NCI-H510A treated with DMSO at 0.1 percent for 48 hours (cell line): ENCODE measurements around the gene IRX6.

Experiments used
- DNase-seq: peaks from one replicate; lab custom pipeline; 2025; lab: John Stamatoyannopoulos, UW

The IRX6 gene

DNA sequence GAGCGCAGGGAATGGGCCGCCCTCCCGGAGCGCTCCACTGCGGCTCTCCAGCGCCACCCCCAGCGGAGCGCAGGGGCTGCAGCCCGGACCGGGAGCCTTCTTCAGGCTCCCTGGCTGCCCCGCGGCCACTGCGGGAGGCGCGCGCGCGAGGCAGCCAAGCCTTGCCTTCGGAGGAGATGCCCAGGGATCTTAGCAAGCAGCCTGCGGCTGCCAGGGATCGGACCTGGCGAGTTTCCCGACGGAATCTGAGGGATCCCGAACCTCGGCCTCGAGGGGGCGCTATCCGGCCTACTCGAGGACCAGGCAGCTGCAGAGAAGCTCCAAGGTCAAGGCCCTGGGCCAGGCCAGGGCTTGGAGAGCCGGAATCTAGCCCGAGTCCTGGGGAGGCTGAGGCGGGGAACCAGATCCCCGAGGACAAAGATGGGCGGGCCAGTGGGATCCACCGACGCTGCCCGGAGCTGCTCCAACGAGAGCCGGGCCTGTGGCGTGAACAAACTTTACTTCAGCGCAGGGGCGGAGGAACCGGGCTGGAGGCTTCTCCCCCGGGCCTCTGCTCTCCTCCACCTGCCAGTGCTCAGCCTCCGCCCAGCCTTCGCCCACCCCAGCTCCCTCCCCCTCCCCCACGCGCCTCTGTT, at the start of gene IRX6:
Gene IRX6, plus strand, starts transcription at position 567 of the 635 bp plus-strand sequence. CDS start 889 bp downstream, outside the sequence.
- peak; percentile 24 for DNase-seq

DNA sequence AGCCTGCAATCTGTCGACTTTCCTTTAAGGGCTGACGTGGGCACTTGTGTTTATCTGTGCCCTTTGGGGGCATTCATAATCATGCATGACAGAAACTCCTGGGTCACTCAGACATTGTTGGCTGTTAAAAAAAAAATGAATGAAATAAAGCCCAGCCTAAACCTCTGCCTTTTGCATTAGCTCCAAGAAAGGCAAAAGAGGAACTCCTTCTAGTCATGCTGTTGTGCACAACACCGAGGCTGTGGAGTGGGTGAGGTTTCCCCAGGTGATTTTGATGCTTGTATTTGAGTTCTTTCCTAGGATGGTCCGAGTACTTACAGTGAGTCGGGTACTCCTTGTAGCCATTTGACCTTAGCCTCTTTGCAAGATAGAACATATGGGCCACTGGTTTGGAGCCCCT, 49.6 kb upstream of the IRX6 start:
- no peak for DNase-seq

DNA sequence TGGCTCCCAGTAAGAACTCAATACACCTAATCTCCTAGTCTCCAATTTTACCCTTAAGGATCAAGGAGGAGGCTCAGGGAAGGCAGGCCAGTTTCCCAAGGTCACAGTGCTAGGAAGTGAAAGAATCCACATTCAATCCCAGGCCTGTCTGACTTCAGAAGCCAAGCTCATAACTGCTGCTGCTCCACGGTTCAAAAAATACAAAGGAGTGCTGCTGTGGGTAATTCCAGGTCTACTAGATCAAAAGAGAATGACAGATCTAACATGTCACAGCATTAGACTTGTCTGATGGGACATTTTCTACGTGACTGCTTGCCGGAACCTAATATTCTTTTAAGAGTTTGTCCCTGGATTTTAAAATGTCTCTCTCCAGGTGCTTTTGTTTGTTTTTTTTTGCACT, 48.8 kb upstream of the IRX6 start:
- no peak for DNase-seq

DNA sequence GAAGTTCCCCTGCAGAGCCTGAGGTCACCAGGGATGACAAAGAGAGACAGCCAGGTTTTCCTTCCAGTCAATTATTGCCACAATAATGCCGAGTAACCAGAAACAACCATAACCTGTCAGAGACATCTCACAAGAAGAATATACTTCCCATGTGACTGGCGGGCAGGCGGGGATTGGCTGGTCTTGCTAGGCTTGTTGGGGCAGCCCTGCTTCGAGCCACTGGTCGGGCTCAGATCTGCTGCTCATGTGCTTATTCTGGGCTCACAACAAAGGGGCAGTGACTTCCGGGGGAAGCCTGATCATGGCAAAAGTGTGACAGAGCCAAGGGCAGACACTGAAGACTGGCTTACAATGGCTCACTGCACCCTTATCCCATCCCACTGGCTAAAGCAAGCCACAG, 48.1 kb upstream of the IRX6 start:
- no peak for DNase-seq

DNA sequence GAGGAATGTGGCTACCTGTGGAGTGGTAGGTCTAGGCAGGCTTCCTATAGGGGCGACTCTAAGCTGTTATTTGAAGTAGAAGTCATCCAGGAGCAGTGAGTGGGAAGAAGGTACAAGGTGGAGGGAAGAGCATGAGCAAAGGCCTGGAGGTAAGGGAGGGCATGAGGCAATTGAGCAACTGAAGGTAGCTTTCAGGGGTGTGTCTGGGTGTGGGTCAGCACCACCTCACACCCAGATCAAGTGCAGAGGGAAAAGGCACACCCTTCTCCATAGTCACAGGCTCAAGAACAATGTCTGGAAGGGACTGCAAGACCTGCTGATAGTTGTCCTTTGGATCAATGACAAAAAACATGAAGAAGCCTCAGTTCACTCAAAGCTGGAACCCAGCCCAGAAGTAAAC, 46.5 kb upstream of the IRX6 start:
- no peak for DNase-seq

DNA sequence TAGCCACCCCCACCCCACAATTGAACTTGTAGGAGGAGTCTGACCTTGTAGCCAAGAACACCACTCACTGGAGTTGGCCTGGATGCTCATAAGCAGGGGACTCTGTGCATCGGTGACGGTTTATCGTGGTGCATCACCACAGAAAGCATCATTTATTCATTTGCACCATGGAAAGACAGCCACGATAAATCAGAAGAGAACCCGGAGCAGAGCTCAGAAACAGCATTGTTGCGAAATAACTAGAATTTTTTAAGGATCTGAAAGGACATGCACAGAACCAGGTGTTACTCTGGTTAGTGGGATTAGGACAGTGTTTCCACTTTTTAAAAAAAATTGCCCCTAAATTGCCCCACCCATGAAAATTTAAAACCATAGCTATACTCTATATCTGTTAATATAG, 44.4 kb upstream of the IRX6 start:
- DNase-seq: no peak

DNA sequence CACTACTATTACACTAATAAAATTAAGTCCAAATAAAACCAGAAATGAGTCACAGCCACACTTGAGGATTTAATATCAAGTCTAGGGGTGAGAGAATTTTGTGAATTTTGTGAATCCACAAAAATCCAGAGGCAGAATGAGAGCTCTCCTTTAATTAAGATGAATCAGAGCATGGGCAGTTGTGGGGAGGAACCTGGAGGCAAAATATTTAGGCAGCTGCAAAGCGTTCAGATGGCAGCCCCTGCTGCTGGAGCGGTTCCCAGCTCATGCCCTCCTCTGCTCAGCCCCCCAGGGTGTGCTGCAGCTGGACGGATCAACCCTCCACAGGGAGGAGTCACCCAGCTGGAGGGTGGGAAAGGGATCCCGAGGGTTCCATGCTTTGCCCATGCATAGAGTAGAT, 43.4 kb upstream of the IRX6 start:
- no peak for DNase-seq

DNA sequence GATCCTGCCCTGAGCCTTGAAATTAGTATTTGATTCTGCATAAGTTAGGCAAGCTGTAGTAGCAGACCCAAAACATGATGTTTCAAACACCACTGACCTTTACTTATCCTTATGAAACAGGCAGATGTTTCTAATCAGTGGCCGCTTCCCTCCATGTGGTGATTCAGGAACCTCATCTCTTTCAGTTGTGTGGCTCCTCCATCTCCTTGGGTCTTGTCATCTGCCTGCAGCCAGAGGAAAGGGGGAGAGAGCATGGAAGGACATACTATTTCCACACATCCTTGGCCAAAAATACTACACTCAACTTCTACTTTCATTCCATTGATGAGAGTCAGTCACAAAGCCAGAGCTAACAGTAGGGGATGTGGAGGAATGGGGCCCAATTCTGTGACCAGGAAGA, 41.6 kb upstream of the IRX6 start:
- DNase-seq: no peak

DNA sequence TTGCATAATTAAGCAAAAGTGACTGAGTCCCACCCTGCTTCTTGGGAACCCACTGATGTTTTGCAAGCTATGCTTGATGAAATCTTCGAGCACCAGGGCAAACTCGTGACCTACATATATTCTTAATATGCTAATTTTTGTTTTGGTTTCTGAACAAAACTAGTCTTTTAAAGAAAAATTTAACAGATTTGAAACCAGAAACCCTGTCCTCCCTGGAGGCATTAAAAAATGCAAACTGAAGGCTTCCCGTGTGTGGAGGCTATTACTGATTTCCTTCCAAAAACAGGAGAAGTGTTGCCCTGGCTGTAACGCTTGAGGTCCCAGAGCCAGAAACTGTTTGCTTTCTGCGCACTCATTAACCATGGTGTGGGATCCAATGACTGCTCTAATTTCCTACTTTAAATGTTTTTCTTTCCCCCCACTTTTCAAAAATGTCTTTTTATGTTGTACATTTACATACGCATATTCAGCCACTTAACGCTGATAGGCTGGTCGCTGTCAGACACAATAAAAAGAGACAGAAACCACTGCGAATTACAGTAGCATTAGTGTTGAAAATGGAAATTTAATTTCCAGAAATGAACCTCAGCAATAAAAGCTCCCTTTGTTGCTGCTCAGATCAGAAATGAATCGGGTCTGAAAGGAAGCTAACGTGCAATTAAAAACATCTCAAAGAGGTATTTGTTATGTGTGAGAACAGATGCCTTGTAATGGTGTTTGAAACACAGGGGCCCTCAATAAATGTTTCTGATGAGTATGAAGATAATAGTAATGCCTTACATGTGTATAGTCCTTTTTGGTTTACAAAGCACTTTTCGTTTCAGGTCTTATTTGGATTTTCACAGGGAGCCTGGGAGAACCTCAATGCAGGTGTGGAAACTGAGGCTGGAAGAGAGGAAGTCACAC, 39.9 kb upstream of the IRX6 start:
- no peak for DNase-seq

DNA sequence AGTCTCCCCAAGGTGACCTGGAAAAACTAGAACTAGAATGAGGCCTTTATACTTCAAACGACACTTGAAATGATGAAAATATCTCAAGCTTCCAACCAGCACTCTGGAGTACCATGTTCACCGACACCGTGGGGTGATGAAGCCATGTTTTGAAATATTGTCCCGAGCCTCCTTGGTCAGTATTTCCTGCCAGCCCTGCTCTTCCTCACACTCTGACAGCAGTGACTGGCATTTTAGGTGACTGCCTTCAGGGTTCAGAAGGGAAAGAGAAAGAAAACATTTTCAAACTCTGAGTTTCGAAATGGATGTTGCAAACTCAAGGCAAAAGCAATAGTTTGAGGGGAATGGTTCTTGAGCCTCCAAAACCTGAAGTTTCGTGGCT, 39.3 kb upstream of the IRX6 start:
- no peak for DNase-seq

DNA sequence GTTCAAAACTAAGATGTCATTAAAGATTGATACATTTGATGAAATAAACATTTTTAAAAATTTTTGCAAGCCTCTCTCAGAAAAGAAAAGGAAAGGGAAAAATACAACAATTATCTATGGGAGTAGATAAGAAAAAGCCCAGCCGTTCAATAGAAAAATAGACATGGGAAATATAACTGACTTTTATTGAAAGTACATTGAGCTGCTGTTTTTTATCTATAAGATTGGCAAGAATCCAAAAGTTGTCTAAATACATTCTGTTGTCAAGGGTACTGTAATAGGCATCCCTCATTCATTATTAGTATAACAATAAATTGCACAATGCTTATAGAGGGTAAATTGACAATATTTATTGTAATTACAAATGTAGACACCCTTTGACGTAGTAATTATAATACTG, 38.4 kb upstream of the IRX6 start:
- no peak for DNase-seq

DNA sequence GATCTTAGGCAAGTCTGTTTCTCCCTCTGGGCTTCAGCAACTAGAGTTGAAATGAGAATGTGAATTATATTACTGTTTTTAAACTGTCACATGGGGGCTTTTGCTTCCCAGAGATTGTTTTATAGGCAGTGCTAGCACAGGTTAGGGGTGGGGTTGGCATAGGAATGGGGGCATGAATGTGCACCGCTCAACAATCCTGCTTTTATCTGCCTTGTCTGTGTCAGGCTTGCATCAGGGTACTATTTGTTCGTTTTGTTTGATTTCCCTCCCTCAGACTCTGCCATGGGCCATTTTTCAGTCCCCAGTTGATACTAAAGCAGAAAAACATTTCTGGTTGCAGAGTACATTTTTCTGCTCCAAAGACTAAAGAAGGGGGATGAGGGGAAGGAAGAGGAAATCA, 34.6 kb upstream of the IRX6 start:
- no peak for DNase-seq

DNA sequence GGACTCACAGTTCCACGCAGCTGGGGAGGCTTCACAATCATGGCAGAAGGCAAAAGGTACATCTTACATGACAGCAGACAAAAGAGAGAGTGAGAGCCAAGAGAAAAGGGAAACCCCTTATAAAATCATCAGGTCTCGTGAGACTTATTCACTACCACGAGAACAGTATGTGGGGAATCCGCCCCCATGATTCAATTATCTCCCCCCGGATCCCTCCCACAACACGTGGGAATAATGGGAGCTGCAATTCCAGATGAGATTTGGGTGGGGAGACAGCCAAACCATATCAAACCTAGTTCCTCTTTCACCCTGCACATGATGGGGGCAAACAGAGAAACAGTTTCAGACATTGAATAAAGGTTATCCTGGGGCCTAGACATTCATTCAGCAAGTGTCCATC, 32.2 kb upstream of the IRX6 start:
- DNase-seq: no peak

DNA sequence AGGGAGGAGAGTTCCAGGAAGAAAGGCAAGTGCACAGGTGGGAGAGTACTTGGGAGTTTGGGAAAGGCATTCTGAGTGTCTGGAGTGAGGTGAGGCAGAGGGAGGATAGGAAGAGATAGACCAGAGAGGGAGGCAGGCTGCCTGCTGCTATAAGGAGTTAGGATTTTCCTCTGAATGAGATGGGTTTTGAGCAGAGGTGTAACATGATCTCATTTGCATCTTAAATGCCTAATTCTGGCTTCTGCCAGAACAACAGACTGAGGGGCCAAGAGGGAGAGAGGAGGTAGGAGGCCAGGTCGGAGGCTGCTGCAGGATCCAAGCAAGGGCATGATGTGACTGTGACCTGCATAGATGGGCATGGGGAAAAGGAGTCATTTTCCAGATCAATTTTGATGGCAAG, 31.5 kb upstream of the IRX6 start:
- no peak for DNase-seq

DNA sequence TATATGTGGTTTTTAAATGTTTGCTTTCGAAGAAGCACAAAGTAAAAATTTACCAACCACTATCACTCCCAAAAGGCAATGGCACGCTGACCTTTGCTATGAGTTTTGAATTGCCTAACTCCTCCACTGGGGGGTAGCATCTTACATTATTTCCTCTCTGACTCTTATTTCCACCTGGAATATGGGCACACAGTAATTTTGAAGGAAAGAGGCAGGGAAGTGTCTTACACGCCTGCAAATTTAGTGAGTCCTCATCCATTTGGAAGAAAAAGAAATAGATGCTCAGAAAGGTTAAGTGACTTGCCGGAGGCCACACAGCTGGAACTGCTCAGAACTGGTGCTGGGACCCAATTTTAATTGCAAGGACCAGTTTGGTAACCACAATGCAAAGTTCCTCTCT, 29.9 kb upstream of the IRX6 start:
- DNase-seq: no peak

DNA sequence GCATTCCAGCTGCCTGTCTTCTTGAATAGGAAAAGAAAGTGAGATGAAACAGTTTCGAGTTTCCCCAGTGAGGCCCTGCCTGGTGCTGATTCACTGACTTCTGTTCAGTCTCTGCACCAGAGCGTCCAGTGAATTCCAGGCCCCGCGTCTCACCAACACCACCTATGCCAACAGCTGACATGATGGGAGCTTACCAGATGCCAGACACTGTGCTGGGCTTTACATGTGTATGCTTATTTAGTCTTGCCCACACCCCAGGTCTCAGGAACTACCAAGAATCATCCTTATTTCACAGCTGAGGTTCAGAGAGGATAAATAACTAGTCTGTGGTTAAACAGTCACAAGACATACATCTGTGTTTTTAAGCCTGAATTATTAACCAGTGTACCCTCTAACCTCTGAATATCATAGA, 29.1 kb upstream of the IRX6 start:
- no peak for DNase-seq

DNA sequence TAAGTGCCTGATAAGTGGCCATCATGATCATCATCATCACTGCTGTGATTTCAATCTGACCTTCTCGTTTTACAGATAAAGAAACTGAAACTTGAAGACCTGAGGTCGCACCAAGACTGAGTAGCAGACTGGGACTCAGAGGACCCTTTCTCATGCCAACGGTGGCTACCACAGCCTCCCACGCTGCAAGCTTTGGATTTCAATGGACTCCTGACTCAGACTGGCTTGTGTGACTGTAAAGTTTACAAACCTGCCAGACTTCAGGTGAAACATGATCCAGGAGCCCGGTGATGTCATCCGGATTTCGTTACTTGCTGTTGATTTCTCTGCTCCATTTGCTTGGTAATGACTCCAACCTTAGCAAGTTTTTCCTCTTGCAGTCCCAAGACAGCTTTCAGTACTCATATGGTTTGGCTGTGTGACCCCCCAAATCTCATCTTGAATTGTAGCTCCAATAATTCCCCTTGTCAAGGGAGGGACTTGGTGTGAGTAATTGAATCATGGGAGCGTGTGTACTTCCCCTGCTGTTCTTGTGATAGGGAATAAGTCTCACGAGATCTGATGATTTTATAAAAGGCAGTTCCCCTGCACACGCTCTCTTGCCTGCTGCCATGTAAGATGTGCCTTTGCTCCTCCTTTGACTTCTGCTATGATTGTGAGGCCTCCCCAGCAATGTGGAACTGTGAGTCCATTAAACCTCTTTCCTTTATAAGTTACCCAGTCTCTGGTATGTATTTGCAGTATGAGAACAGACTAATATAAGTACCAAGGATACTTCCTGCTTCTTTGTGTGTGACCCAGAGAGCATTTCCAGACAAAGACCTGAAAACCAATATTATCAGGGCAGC, 26.7 kb upstream of the IRX6 start:
- peak; percentile 68 for DNase-seq

DNA sequence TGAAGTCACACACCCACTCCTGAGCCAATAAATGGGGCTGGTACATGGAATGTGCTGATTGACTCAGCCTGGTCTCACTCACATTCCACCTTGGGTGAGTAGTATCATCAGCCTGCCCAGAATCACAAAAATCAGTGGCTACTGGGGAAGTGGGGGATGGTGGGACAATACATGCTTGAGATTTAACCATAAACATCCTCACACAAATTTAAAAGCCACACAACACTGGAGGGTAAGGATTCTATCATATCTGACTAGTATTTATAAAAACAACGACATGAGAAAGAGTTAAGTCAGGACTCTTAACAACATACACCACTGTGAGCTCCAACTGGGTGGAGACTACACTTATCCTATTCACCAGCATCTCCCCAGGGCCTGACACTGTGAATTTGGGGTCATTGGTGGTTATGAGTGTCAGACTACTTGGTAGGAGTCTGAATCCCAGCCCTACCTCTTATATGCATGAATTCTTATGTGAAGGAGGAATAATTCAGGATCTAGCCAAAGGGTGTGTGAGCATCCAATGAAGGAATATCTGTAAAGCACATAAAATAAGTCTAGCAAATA, 26.0 kb upstream of the IRX6 start:
- no peak for DNase-seq

DNA sequence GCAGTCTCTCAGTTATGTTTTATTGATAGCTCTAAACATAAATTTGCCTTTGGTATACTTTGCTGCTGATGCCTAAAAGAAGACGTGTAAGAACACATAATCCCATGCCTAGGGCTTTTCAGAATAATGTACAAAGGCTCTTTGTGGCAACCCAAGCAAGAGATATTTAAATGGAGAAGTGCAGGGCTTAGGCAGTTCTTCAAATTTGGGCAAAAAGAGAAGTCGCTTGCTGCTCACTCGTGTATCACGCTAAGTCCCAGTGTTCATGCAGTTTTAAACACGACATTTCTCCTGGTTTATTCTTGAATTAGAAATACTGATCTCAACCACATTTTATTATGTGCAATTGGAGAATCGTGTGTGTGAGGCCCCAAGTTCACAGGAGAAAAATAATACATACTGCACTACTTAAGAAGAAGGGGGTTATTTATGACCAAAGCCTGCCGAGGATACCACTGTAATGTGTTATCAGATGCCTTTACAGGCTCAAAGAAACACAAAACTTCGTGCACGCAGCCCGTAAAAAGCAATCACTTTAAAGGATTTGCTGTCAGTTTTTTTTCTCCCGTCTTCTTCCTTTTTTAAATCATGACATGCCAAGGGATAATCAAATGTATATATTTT, 22.5 kb upstream of the IRX6 start:
- DNase-seq: no peak

DNA sequence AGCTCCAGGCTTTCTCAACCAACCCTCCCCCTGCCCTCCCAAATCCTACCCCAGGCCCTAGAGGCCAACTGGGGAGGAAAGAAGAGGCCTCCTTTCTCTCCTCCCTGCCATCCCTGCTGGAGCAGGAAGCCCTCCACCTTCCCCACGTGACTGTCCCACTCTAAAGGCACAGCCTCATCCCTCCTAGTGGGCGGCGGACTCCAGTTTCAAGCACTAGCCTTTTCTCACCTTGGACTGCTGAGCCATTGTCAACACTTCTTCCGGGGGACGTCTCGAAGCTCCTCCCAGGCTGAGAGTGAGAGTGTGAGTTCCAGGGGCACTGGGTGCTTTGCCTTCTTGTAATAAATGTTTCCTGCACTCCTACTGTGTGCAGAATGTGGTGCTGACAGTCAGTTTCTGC, 21.4 kb upstream of the IRX6 start:
- DNase-seq: no peak

DNA sequence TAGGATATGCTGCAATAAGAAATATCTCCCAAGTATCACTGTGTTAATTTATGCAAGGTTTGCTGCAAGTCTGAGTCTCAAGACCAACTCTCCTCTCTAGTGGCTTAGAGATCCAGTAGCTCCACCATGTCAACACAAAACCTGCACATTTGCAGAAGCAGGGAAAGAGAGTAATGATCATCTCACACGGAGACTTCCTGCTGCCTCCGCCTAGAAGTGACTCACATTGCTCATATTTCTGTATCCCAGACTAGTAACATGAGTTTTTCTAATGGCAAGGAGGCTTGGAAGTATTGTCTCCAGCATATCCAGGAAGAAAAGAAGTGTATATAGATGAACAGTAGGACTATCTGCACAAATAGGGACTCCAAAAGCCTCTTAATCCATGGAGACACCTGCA, 15.0 kb upstream of the IRX6 start:
- no peak for DNase-seq

DNA sequence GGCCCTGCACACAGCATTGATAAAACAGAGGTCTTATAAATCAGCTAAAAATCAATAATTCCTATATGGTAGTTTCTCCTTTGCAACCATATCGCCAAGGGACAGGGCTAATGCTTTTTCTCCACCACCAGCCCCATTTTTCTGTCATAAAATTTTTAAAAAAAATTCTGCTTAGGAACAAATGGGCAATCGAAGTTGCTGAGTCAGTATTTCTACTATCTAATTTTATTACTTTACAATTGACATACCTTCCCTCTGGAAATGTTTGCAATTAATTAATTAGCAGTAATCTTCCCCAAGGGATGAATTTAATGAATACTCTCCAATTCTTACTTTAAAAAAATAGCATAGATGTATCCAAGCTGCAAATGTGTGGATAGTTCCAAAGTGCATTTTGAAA, 1.7 kb upstream of the IRX6 start:
- DNase-seq: no peak
